Measurements from ENCODE around the gene NTF3. TPM values are rescaled to one million over a fixed set of nuclear protein-coding genes. Genes with fewer than 3 reads are reported as not detected.

NTF3 gene
- total and polyA plus RNA-seq, 2 donors (not counting 1 experiment from before 2014, with no cell fraction given) = 5.9 to 12.5 TPM

DNA sequence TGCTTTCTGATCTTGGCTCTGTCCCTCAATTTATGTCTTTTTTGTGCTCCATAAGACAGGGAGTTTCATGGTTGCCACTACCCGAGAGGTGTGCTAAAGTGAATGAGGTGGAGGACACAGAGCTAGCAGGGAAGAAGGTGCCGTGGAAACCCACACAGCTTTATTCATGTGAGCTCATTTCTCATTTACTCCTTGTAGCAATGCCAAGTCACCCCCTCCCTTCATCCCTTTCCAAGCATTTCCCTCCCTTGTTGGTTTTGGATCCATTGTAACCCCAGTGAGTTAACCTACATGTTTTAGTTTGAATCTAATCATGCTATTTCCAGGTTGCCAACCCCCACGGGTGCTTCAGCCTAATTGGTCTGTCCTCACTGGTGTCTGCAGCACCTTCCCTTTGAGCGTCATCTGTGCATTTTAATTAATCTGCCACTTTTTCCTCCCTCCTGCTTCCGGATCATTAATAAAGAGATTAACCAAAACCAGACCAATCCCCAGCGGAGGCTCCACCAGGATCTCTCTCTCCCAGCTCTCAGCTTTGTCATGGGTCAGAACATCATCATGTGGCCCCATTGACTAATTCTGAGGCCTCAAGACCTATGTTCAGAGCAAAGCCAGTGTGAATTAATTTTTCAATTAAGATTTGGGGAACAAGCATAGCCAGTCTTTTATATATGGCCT is 56.2 kb downstream of the NTF3 start:
- no peaks in the 10 kb centered on the region for H3K27me3 ChIP-seq (ENCODE audit: control insufficient read depth, insufficient read depth, low read length)
- peaks cover 9% of the 10 kb centered on the region for H3K4me1 ChIP-seq (ENCODE audit: control insufficient read depth, extremely low read depth, insufficient read depth, low read length)
- DNase-seq (ENCODE audit: low read depth in 2 of 2) = peak in 1 of 2 donors; percentile 46
- no peak overlapping the region for H2AFZ ChIP-seq (ENCODE audit: low read length)
- H4K20me1 ChIP-seq (ENCODE audit: control insufficient read depth, extremely low read depth, insufficient read depth, low read length) = no peaks in the 10 kb centered on the region
- H3K4me2 ChIP-seq (ENCODE audit: extremely low read depth, insufficient read depth, low read length) = no peak overlapping the region
- H3K4me3 ChIP-seq (replicated peaks in 1 of 4; ENCODE audit: control extremely low read depth in 1 of 4, insufficient read depth in 1 of 4, low read depth in 3 of 4, low read length in 4 of 4) = no peak overlapping the region
- H3K9ac ChIP-seq (ENCODE audit: insufficient read depth, low read length) = no peak overlapping the region
- H3K79me2 ChIP-seq (ENCODE audit: control insufficient read depth, insufficient read depth, low read length) = peaks cover 3% of the 10 kb centered on the region
- no peaks in the 10 kb centered on the region for H3K36me3 ChIP-seq (ENCODE audit: control insufficient read depth, insufficient read depth, low read length)
- peak overlapping the region; percentile 23 for H3K27ac ChIP-seq (ENCODE audit: insufficient read depth, low read length)
- no peak for TF ChIP-seq CTCF (conservative IDR thresholded peaks at IDR 0.05 in 1 of 2, IDR thresholded peaks at IDR 0.05 in 1 of 2; ENCODE audit: low read depth in 1 of 2, low read length in 2 of 2)
- TF ChIP-seq EZH2 (IDR thresholded peaks at IDR 0.05; ENCODE audit: low read length, missing control alignments) = no peak
- H3K9me3 ChIP-seq (ENCODE audit: control insufficient read depth, insufficient read depth, low read depth, low read length) = no peaks in the 10 kb centered on the region

DNA sequence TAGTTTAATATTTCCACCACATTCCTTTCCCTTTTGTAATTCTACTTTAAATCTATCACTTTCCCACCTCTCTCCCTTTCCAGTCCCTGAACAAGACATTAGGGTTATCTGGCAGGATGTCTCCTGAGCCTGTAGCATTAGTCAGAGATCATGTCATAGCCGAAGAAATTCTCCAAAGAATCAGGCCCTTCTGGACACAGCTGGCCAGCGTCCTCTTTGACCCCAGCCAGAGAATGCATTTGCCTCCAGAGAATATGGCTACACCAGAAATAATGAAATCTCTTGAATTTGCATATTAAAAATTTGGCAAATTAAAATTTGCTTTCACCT is 56.7 kb downstream of the NTF3 start:
- no peak for TF ChIP-seq CTCF (conservative IDR thresholded peaks at IDR 0.05 in 1 of 2, IDR thresholded peaks at IDR 0.05 in 1 of 2; ENCODE audit: low read depth in 1 of 2, low read length in 2 of 2)
- no peak for TF ChIP-seq EZH2 (IDR thresholded peaks at IDR 0.05; ENCODE audit: low read length, missing control alignments)
- no peak overlapping the region for H2AFZ ChIP-seq (ENCODE audit: low read length)
- no peak overlapping the region for H3K9ac ChIP-seq (ENCODE audit: insufficient read depth, low read length)
- H4K20me1 ChIP-seq (ENCODE audit: control insufficient read depth, extremely low read depth, insufficient read depth, low read length) = no peaks in the 10 kb centered on the region
- H3K9me3 ChIP-seq (ENCODE audit: control insufficient read depth, insufficient read depth, low read depth, low read length) = no peaks in the 10 kb centered on the region
- no peak overlapping the region for H3K4me2 ChIP-seq (ENCODE audit: extremely low read depth, insufficient read depth, low read length)
- peaks cover 3% of the 10 kb centered on the region for H3K79me2 ChIP-seq (ENCODE audit: control insufficient read depth, insufficient read depth, low read length)
- no peak overlapping the region for H3K4me3 ChIP-seq (replicated peaks in 1 of 4; ENCODE audit: control extremely low read depth in 1 of 4, insufficient read depth in 1 of 4, low read depth in 3 of 4, low read length in 4 of 4)
- H3K27me3 ChIP-seq (ENCODE audit: control insufficient read depth, insufficient read depth, low read length) = no peaks in the 10 kb centered on the region
- H3K4me1 ChIP-seq (ENCODE audit: control insufficient read depth, extremely low read depth, insufficient read depth, low read length) = peaks cover 9% of the 10 kb centered on the region
- DNase-seq (ENCODE audit: low read depth in 2 of 2) = peak; percentile 17 to 57
- peak overlapping the region; percentile 58 for H3K27ac ChIP-seq (ENCODE audit: insufficient read depth, low read length)
- H3K36me3 ChIP-seq (ENCODE audit: control insufficient read depth, insufficient read depth, low read length) = no peaks in the 10 kb centered on the region

DNA sequence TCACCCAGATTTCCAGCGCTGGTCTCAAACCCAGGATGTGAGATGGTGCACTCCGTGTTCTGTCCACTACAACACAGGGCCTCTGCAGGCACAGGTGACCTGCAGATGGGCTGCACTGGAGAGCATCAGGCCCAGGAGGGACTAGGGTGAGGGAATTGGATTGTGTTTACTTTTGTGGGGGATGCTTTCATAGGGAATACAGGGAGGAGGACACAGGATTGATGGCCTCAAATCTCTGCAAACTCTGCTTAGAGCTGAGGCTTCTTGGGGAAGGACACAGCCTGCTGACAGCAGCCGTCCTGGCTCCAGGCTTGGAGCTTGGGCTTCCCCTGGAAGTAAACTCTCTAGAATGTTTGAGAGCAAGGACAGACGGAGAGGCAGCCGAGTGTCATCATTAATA is 57.1 kb downstream of the NTF3 start:
- DNase-seq (ENCODE audit: low read depth in 2 of 2) = no peak
- H3K4me3 ChIP-seq (replicated peaks in 1 of 4; ENCODE audit: control extremely low read depth in 1 of 4, insufficient read depth in 1 of 4, low read depth in 3 of 4, low read length in 4 of 4) = no peak overlapping the region
- H3K4me1 ChIP-seq (ENCODE audit: control insufficient read depth, extremely low read depth, insufficient read depth, low read length) = peaks cover 6% of the 10 kb centered on the region
- no peaks in the 10 kb centered on the region for H3K9me3 ChIP-seq (ENCODE audit: control insufficient read depth, insufficient read depth, low read depth, low read length)
- H2AFZ ChIP-seq (ENCODE audit: low read length) = no peak overlapping the region
- peaks cover 3% of the 10 kb centered on the region for H3K79me2 ChIP-seq (ENCODE audit: control insufficient read depth, insufficient read depth, low read length)
- H3K27me3 ChIP-seq (ENCODE audit: control insufficient read depth, insufficient read depth, low read length) = no peaks in the 10 kb centered on the region
- no peaks in the 10 kb centered on the region for H3K36me3 ChIP-seq (ENCODE audit: control insufficient read depth, insufficient read depth, low read length)
- no peak overlapping the region for H3K4me2 ChIP-seq (ENCODE audit: extremely low read depth, insufficient read depth, low read length)
- no peak overlapping the region for H3K9ac ChIP-seq (ENCODE audit: insufficient read depth, low read length)
- H4K20me1 ChIP-seq (ENCODE audit: control insufficient read depth, extremely low read depth, insufficient read depth, low read length) = no peaks in the 10 kb centered on the region
- H3K27ac ChIP-seq (ENCODE audit: insufficient read depth, low read length) = peak overlapping the region; percentile 58
- TF ChIP-seq CTCF (conservative IDR thresholded peaks at IDR 0.05 in 1 of 2, IDR thresholded peaks at IDR 0.05 in 1 of 2; ENCODE audit: low read depth in 1 of 2, low read length in 2 of 2) (no peak), EZH2 (IDR thresholded peaks at IDR 0.05; ENCODE audit: low read length, missing control alignments) (no peak)
